NCI-H1105 (cell line): Measurements from ENCODE around the gene PDE6G.
"Not testable (repeated sequence)": the region's sequence is repeated elsewhere in the genome, so short reads cannot be mapped to it uniquely, and the experiment has no call there.

Experiments
- DNase-seq: peaks from one replicate; lab custom pipeline; 2025; lab: John Stamatoyannopoulos, UW

PDE6G gene

DNA sequence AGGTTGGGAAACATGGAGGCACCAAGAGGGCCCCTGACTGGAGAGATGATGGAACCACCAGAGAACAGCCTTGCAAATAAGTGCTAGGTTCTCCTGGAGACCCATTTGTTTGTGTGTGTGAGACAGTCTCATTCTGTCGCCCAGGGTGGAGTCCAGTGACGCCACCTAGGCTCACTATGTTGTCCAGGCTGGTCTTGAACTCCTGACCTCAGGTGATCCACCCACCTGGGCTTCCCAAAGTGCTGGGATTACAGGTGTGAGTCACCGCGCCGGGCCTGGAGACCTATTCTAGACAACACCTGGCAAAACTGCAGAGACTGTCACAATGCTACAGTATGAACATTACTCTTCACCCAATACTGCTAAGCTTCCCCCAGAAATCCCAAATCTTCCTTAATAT, 20.9 kb downstream of the PDE6G start:
- no peak for DNase-seq

DNA sequence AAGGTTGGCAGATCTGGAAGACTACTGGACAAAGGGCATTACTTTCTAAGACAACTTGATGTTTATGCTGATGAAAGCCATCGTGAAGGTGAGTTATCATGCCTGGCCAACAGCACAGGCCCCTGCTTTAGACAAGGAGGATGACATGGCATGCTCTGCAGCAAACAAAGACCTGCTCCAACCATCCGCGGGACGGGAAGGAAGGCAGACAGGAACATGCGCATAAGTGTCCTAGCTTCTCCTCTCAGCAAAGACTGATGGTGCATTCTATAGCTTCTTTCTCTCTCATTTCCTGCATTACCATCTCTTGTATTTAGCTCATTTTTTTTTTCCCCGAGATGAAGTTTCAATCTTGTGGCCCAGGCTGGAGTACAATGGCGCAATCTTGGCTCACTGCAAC, 24.9 kb downstream of the PDE6G start:
- no peak for DNase-seq

DNA sequence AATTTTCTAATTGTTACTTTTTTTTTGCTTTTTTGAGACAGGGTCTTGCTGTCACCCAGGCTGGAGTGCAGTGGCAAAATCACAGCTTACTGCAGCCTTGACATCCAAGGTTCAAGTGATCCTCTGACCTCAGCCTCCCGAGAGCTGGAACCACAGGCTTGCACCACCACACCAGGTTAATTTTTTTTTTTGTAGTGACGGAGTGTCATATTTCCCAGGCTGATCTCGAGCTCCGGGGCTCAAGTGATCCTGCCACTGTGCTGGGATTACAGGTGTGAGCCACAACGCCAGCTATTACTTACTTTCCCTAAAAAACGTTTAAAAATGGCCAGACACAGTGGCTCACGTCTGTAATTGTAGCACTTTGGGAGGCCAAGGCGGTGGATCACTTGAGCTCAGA, 26.1 kb downstream of the PDE6G start:
- DNase-seq = no peak

DNA sequence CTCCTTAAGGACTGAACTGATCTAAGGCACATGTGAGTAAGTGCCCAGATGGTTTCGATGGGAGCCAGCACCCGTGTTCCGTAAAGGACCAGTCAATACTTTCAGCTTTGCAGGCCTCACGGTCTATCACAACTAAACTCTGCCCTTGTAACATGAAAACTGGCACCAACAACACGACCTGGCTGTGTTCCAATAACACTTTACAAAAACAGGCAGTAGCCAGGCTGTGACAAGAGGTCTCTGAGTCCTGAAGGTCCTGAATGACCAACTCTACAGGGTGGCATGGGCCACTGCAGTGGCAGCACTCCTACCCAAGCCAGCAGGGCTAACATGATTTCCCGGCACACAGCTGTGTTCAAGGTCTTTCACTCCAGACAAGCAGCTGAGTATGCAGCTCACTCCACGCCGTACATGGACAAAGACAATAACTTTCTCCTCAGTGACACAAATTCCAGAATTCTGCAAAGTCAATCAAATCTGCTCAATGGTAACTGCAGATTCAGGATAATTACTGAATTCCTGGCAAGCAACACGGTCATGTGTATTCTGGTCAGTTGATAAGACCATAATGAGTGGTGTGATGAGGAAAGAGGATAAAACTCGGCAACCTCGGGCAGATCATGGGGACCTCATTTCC, 34.7 kb downstream of the PDE6G start:
- no peak for DNase-seq

DNA sequence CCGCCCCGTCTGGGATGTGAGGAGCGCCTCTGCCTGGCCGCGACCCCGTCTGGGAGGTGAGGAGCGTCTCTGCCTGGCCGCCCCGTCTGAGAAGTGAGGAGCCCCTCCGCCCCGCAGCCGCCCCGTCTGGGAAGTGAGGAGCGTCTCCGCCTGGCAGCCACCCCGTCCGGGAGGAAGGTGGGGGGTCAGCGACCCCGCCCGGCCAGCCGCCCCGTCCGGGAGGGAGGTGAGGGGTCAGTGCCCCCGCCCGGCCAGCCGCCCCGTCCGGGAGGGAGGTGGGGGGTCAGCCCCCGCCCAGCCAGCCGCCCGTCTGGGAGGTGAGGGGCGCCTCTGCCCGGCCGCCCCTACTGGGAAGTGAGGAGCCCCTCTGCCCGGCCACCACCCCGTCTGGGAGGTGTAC, 38.0 kb downstream of the PDE6G start:
- not testable (repeated sequence) for DNase-seq

DNA sequence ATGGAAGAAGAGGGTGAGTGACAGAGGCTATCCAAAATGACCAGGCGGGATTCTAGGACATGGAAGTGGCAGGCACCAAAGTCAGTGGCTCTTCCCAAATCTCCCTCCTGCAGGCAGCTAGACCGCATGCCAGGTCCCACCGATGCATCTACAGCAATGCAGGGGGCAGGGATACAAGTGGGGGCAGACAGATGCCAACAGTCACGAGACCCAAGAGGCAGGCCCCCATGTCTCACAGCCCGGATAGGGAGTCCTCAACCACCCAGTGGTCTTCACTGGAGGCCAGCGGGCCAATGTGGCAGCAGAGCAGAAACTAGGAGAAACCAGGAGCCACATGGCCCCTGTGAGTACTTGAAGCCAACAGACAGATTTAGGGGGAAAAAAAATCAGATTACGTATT, 39.5 kb downstream of the PDE6G start:
- no peak for DNase-seq

DNA sequence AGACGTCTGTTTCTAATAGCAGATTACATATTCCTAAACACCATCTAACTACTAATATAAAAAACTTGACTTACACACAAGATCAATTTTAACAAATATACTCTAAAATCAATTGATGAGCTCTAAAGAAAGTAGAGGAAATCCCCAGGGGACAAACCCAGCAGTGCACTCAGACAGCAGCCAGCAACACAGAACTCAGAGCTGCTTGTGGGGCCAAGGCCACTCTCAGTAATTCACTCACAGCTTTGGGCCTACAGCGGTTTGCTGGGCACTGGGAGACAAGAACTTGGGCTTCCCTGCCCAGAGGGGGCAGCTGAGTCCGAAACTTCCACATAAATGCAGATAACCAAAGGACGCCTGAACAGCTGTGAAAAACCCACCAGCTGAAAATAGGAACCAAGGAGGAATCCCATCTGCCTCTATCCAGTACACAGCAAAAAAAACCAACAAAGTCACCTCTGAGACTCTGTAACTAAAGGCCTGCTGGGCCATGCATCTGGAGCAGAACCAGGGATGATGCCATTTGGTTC, 40.9 kb downstream of the PDE6G start:
- no peak for DNase-seq

DNA sequence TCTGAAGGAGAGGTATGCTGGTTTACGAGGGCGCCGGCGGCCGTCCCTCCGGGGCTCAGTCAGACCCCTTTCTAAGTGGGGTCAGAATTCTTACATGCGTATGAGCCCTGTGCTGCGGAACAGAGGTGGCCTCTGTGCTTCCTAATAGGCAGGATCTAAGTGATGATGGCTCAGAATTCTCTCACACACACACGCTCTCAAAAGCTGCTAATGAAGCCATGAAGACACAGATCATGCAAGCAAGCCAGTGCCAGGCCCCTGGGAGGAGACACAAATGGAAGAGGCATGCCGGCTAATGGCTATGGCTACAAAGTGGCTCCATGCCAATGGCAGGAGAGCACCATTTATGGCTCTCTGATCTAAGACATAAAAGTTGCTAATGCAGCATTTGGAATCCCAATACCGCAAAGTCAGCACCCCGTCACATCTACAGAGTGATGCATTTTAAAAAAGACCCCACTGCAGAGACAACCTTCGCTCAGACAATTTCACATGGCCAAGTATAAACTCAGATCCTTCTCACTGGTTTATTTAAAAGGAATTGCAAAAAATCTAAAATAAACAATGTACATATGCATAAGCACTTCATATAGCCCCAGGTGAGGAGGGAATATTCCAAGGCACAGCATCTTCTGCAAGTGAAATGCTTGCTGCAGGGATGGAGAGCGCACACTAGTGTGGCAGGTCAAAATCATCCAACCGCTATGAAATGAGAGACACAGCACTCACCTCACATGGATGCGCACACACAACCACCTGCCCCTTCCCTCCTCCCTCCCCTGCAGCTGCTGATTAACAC, 44.0 kb downstream of the PDE6G start:
- no peak for DNase-seq

DNA sequence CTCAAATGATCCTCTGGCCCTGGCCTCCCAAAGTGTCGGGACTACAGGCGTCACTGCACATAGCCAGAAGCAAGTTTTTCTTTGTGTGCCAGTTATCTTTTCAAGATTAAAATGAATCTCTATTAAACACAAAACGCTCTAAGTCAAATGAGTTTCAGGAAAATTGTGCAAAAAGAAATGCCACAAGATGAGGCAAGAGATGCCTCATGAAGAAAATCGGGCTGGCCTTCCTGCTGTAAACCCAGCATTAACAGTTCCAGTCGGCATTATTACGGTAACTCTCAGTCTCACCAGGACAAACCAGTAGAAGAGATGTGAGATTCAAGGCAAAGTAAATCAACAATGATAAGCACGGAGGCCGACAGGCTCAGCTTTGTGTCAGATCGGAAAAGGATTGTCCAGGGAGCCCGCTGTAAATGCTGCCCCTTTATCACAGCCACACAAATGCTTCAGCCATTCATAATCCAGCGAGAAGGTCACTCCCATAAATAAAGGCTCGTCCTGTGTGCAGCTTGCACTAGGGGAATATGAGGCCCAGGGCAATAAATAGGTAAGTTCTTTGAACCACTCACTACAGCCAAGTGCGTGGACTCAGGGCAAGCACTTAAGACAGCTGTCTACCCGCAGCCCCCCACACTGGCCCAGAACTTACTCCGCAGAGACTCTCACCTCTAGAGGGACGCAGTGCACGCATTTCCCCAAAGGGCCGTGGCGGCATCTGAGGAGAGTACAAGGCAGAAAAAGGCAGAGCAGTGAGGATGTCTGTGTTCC, 46.6 kb downstream of the PDE6G start:
- DNase-seq = no peak

DNA sequence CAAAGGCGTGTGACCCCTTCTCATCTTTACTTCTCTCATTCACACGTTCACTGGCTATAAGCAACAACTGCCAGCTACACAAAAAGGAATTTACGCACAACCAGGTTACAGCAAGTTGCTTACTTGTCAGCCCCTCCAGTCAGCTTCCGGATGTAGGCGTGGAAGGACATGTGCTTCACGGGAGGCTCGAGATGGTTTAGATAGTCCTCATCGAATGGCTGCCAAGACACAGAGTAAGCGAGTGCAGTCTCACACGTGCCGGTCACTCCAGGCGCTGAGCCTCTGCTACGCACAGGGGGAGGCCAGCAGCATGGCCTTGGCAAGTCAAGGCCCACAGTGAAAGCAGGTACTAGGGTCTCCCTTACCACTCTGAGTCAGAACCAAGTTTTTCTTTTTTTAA, 47.7 kb downstream of the PDE6G start:
- no peak for DNase-seq

DNA sequence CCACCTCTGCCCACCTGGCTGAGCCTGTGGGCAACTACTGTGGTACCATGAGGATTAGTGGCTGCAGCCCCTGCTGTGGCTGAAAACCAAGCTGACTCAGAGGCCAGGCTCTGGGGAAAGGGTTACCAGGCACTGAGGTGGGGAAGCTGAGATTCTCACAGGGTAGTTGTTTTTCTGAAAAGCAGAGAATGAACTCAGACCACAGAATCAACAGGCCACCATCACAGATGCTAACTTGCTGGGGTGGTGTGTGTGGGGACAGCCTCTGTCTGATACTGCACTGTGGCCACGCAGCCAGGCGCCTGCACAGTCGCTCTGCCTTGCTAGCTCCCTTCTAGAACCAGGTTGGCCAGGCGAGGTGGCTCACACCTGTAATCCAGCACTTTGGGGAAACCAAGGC, 48.3 kb downstream of the PDE6G start:
- no peak for DNase-seq

DNA sequence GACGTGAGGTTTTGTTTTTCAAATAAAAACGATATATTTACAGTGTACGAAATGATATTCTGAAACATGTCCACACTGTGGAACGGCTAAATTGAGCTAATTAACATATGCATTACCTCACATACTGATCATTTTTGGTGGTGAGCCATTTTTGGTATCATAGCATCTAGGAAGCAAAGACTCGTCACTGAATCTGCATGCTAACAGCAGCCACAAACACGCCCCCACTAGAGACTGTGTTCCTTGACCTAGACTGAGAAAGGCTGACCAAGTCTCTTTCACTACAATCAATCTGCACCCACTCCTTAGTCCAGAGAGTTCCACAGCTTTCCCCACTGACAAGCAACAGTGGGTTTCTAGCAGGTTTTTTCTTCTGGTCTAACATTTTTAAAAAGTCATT, 48.9 kb downstream of the PDE6G start:
- no peak for DNase-seq

DNA sequence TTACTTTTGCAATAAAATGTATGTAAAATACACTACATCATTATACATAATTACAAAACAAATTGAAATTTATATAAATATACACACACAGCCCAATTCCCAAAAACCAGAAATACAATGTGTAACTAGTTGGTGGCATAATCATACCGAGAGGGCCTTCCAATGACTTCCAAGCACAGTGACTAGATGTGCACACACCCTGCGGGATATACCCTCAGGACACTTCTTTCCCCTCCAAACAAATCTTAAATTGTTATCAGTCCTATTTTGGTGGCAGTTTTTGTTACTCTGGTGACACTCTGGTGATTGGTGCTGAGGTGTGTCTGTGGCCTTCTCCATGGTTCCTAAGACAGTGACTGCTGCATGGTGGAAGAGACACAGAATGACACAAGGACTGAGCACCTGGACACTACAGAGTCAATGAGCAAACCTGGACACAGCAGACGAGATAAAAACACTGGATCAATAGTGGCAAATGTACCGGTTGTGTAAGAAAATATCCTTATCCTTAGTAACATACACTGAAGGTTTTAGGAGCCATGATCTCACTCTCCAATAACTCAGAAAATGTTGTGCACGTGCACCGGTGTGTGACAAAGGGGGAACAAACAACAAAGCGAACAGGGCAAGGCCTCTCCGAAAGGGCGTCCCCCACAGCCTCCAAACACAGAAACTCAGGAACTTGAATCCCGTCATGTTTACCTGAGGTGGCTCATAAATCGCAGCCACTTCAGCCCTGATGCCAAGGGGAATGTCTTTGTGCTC, 52.3 kb downstream of the PDE6G start:
- DNase-seq = no peak

DNA sequence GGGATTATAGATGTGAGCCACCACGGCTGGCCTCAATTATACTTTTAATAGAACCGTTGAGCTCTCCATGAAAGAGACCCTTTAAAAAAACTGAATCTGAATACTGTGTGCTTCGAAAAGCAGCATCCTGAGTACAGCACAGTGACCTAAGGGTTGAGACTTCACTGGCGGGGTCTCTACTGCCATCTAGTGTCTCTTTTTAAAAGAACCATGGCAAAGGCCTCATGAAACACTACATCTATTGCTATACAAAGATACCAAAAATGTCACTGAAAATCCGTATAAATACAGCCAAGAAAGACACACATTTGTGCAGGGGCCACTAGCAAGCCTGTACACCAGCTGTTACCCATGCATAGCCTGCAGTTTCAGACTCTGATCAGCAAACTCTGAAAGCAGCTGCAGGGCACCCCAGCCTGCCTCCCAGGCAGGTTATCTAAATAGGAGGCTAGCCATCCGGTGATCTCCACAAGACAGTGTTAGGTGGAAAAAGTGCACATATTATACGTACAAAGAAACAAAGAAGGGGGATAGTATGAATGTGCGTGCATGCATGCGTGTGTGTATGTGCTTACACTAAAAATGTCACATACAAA, 54.7 kb downstream of the PDE6G start:
- DNase-seq = peak; percentile 52
